Measurements from ENCODE around the gene CRLF3. TPM values are rescaled to one million over a fixed set of nuclear protein-coding genes. Genes with fewer than 3 reads are reported as not detected.
A peak's percentile ranks its signal among the peaks of the same experiment; 100 is the strongest.
"Not testable (repeated sequence)": the region's sequence is repeated elsewhere in the genome, so short reads cannot be mapped to it uniquely, and the experiment has no call there.

CRLF3 gene
- total RNA-seq, 1 donor from 2014 or later = 15.0 TPM

- not testable (repeated sequence) for DNase-seq (ENCODE audit: low read depth)
Measured at GRCh38 chr17:30747621-30748020, 76.9 kb downstream of the CRLF3 start.

DNA sequence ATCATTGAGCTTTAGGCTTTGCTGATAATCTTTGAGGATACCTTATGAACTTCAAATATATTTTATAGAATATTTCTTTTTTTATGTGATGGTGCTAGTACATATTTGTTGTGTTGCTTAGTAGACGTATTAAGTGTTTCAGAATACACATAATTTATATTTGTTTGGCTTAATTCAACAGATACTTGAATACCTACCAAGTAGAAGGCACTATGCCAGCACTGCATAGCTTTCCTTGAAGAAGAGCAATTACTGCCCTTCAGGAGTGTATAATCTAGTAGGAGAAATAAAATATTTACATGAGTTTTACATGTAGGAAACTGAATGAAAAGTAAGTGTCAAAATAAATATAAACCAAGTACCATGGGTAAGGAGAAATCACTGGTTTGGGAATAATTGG, 81.8 kb downstream of the CRLF3 start:
- not testable (repeated sequence) for DNase-seq (ENCODE audit: low read depth)

GRCh38 chr17:30736371-30736770, 88.1 kb downstream of the CRLF3 start:
- DNase-seq (ENCODE audit: low read depth) = not testable (repeated sequence)

DNA sequence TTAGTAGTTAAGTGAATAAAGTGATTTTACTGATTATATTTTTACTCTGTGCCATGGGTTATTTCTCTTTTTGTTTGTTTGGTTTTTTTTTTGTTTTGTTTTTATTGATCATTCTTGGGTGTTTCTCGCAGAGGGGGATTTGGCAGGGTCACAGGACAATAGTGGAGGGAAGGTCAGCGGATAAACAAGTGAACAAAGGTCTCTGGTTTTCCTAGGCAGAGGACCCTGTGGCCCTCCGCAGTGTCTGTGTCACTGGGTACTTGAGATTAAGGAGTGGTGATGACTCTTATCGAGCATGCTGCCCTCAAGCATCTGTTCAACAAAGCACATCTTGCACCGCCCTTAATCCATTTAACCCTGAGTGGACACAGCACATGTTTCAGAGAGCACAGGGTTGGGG, 88.8 kb downstream of the CRLF3 start:
- peak; percentile 15 for DNase-seq (ENCODE audit: low read depth)

DNA sequence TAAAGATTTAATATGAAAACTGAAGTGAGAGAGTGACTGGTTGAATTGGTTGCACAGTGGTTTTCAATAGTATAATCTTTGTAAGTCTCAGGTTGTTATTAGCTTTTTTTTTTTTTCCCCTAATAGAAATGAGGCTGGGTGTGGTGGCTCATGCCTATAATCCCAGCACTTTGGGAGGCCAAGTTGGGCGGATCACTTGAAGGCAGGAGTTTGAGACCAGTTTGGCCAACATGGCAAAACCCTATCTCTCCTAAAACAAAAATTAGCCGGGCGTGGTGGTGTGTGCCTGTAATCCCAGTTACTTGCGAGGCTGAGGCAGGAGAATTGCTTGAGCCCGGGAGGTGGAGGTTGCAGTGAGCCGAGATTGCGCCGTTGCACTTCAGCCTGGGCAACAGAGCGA, 89.3 kb downstream of the CRLF3 start:
- not testable (repeated sequence) for DNase-seq (ENCODE audit: low read depth)

DNA sequence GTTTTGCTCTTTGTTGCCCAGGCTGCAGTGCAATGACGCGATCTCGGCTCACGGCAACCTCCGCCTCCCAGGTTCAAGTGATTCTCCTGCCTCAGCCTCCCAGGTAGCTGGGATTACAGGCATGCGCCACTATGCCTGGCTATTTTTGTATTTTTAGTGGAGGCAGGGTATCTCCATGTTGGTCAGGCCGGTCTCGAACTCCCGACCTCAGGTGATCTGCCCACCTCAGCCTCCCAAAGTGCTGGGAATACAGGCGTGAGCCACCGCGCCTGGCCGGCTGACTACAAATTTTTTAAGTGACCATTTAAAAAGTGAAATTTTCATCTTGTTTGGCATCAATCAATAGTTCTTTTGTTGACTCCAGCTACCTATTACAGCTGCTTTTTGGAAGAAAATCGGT, 90.3 kb downstream of the CRLF3 start:
- not testable (repeated sequence) for DNase-seq (ENCODE audit: low read depth)

Other genes starting within 250 kb of the CRLF3 start
- 0.52 and 0.67 TPM in 2 replicates for gene ATAD5, start 7.3 kb upstream of the CRLF3 start, total RNA-seq
- gene TEFM, start 81.5 kb upstream of the CRLF3 start, total RNA-seq = 7.9 and 10.8 TPM in 2 replicates
- gene ADAP2, start 97.3 kb upstream of the CRLF3 start, total RNA-seq = 0.51 and 1.4 TPM in 2 replicates
- gene RNF135, start 146.3 kb upstream of the CRLF3 start, total RNA-seq = 7.8 and 10.2 TPM in 2 replicates

All from myocyte (in vitro differentiated cells).